Urothelium cell line (cell line): ENCODE measurements around the gene ZNF574.

ENCODE experiments used
- DNase-seq: peaks from one replicate; pipeline ENCODE4 v3.0.0; 2011; ENCODE audit warnings: low spot score, mixed read lengths
- FAIRE-seq: peaks from 2 replicates; lab custom pipeline; 2011; peaks lifted over from hg19 to GRCh38; lab: Jason Lieb, UNC

The ZNF574 gene

DNA sequence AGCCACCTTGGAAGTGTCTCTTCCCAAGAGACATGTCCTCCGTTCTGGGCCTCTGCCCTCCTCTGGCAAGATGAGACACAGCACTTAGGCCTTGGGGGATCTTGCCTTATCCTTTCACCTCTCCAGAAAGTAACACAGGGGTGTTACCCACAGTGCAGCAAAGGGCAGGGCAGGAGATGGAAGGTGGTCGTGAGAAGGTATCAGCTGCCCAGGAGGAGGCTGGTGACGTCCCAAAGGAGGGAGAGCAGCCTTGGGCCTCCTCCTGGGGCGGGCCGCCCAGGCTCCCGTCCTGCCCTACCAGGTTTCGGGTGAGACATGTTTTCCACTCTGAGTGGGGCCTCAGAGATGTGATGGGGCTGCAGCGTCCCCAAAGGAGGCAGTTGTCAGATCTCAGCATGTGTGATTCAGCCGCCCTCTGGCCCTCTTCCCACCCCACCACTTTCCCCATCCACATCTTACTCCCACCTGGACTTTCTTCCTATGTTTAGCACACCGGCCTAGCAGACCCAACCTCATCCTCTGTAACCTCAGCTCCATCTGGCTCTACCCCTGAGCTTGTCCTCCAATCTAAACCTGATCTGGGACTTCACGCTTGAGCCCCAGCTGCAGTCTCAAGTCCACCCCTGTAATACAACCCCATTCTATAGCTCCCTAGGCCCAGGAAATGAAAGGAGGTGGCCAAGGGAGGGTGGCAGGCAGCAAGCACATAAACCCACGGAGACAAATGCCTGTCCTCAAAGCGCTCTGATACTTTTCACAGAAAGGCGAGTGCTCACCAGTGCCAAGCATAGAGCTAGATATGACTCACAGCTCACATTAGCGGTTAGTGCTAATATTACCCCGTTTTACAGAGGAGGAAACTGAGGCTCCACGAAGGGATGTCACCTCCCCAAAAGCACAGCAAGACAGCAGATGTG lies 47.0 kb downstream of the ZNF574 start:
- DNase-seq (no peak), FAIRE-seq (no peak)

DNA sequence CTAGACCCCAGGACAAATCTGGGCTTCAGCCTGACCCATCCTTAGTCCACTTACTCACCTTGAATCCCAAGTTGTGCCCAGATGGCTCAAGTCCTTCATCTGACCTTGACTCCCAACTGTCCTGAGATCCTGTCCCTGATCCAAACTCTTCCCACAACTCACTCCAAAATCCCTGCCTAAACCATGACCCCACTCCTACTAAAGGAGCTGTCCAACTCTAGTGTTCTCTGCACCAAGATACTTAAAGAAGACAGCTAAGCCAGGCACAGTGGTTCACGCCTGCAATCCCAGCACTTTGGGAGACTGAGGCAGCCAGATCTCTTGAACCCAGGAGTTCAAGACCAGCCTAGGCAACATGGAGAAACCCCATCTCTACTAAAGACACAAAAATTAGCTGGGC lies 47.8 kb downstream of the ZNF574 start:
- DNase-seq (no peak), FAIRE-seq (no peak)

DNA sequence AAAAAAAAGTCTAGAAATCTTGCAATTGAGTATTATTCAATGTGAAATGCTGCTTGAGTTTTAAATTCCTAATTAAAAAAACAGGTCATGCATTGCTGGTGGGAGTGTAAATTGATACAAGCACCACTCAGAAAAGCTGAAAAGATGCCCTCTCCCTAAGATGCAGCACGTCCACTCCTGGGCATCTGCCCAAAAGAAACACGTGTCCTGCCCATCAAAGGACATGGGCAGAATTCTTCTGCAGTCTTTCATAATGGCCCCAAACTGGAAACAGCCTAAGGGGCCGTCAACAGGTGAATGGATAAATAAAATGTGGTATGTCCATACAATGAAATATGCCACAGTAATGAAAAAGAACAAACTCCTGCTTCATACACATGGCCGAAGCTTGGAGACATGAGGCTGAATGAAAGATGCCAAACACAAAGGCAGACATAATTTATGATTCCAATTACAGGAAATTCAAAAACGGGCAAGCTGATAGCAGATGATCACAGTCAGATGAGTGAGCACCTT lies 48.5 kb downstream of the ZNF574 start:
- FAIRE-seq: no peak
- DNase-seq: no peak

DNA sequence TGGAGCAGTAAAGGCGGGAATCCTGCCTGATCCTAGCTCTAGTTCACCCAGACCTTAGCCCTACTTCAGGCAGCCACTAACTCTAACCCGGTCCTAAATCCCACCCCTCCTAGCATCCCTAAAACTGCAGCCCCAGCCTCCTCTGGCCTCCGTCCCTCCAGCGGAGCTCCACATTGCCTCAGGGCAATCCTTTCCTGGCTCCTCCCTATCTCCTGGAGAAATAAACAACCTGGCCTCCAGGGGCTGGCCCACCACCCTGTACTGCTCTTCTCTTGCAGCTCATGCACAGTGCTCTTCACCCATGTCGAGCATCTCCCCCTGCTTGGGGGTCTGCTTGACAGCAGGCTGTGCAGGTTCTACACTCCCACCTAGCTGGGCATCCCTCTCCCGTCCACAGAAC lies 49.6 kb downstream of the ZNF574 start:
- FAIRE-seq: no peak
- no peak for DNase-seq

DNA sequence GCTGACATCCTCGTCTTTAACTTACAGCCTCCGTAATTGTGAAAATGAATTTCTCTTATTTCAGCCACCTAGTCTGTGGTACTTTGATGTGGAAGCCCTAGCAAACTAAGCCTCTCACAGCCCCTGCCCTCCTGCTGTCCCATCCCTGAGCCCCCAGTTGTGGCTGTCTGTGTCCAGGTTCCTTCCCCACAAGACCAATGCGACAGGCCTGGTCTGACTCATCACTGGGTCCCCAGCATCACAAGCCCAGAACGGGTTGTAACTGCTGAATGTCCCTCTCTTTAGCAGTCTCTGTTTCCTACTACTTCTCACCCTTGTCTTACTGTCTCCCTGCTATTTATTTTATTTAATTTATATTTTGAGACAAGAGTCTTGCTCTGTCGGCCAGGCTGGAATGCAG lies 50.6 kb downstream of the ZNF574 start:
- no peak for FAIRE-seq
- no peak for DNase-seq

DNA sequence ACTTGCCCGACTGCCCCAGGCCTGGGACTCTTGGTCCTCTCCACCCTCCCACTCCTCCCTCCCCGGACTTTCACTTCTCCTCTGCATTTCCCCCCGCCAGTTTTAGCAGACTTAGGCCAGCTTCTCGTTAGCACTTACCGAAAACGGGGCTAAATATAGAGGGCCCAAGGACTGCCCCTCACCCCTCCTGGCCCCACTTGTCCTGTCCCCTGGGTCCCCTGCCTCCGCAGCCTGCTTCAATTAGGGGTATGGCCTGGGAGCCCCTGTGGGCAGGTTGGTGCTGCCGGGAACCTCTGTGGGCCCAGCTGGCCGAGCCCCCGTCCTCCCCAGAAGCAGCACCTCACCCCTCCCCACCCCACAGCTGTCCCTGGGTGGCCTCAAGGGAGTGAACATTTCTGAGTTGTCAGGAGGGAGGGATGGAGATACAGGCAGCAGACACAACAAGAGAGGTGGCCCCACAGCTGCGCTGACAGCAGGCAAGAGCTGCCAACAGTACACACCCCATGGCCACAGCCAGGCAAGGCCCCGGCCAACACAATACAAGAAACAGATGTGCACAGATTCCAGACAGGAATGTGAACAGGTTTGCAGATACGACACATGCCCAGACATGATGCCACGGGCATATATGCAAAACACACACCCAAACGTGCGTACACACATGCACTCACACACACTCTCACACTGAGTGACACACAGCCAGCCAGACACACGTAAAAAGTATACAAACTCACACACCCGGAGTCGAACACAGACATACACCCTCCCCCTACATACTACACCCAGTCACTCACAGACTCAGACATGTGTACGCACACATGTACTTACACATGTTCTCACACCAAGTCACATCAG lies 53.7 kb downstream of the ZNF574 start:
- FAIRE-seq: peak; percentile 93
- DNase-seq: no peak

DNA sequence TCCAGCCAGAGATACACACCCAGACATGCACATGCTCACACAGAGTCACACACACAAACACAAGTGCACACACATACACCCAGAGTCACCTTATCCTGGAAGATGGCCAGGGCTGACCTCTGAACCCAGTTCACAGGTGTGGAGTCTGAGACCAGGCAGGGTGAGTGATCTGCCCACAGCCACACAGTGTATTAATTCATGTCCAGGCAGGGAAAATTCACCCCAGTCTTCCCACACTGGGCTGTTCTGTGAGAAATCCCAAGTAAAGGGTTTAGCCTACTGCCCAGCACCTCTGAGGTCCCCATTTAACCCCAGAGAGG lies 54.2 kb downstream of the ZNF574 start:
- no peak for DNase-seq
- FAIRE-seq: peak; percentile 23
